Cardiac fibroblast (primary cell): ENCODE results near the gene IBSP.
A peak's percentile ranks its signal among the peaks of the same experiment; 100 is the strongest.

Experiments used
- DNase-seq, 2 donors: peaks; one replicate each; pipeline versions ENCODE4 v3.0.0 to v3.0.0-alpha.2; 2010; ENCODE audit warnings: low read depth in 2 of 2
- H3K4me3 ChIP-seq, 2 donors: replicated peaks in 1 of 2; 1 replicate in 1 of 2; 2 replicates in 1 of 2; pipeline ENCODE4 v1.5.1; 2011; ENCODE audit warnings: low read depth in 2 of 2, low read length in 2 of 2, mild to moderate bottlenecking in 2 of 2, moderate library complexity in 1 of 2
- TF ChIP-seq, protein P1 (sequence below): IDR thresholded peaks from one replicate; pipeline ENCODE4 v1.5.1; 2011; ENCODE audit warnings: low read depth, mild to moderate bottlenecking, low read length, inconsistent platforms

IBSP gene, protein sequence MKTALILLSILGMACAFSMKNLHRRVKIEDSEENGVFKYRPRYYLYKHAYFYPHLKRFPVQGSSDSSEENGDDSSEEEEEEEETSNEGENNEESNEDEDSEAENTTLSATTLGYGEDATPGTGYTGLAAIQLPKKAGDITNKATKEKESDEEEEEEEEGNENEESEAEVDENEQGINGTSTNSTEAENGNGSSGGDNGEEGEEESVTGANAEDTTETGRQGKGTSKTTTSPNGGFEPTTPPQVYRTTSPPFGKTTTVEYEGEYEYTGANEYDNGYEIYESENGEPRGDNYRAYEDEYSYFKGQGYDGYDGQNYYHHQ

DNA sequence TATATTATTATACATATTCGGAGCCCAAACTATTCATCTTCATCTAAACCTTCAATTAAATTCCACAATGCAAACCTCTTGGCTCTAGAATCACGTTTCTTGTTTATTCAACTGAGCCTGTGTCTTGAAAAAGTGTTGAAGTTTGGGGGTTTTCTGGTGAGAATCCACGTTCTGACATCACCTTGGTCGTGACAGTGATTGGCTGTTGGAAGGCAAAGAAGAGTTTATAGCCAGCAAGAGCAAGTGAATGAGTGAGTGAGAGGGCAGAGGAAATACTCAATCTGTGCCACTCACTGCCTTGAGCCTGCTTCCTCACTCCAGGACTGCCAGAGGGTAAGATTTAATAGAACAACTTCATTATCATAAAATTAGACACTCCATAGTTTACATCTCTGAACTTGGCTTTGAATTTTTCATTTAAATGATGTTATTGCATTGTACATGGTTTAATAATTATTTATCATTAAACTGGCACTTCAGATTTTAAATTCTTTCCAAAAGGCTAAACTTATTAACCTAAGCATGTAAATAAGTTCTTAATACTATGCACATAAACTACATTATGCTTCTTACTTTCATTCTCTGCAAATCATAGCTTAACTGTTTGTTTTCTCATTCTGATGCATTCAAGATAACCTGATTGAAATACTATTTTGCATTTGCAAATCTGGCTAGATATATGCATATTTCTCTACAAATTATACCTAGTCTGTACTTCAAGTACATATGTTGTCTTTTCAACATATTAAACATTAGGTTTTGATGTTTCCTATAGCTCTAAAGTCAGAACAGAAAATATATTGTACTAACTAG is at the start of gene IBSP:
IBSP (plus strand) TSS at position 254 of the 813 bp plus-strand sequence. CDS start 2,808 bp downstream, outside the sequence.
- H3K4me3 ChIP-seq, result no peak within 1 kb of the TSS
- TF ChIP-seq, protein P1, sequence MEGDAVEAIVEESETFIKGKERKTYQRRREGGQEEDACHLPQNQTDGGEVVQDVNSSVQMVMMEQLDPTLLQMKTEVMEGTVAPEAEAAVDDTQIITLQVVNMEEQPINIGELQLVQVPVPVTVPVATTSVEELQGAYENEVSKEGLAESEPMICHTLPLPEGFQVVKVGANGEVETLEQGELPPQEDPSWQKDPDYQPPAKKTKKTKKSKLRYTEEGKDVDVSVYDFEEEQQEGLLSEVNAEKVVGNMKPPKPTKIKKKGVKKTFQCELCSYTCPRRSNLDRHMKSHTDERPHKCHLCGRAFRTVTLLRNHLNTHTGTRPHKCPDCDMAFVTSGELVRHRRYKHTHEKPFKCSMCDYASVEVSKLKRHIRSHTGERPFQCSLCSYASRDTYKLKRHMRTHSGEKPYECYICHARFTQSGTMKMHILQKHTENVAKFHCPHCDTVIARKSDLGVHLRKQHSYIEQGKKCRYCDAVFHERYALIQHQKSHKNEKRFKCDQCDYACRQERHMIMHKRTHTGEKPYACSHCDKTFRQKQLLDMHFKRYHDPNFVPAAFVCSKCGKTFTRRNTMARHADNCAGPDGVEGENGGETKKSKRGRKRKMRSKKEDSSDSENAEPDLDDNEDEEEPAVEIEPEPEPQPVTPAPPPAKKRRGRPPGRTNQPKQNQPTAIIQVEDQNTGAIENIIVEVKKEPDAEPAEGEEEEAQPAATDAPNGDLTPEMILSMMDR, result no peak
- DNase-seq, result no peak

DNA sequence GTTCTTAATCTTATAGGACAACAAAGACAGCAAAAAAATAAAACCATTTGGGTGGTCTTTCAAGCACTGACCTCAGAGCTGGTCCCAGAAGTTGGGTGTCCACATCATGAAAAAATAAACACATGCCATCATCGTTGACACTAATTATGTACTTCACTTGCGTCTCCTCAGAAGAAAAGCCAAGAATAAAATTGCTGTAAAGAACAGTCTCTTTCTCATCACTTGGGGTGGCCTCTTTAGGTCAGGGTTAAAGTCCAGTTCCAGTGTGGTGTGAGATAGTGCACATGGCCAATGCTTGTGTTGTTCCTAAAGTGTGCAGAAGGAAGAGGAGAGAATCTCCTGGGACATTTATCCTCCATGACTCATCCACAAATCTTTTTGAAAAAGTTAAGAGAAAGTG is 49.5 kb upstream of the IBSP start:
- TF ChIP-seq, protein P1, result no peak
- no peak overlapping the region for H3K4me3 ChIP-seq
- DNase-seq, result peak in 1 of 2 donors; percentile 41

DNA sequence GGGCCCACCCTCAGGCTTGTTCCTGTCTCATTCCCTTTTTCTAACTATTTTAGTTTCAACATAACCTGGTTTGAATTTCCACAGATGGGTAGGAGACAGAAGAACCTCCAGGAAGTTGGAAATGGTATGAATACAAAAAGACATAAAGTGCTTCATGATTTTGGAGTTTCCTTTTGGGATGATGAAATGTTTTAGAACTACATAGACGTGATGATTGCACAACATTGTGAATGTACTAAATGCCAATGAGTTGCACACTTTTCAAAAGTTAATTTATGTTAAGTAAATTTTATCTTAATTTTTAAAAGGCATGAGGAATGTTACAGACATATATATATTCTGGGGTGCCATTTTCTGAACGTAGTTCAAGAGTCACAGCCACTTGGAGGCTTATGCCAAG is 41.1 kb upstream of the IBSP start:
- TF ChIP-seq, protein P1, result no peak
- DNase-seq, result peak in 1 of 2 donors; percentile 16
- H3K4me3 ChIP-seq, result no peak overlapping the region

DNA sequence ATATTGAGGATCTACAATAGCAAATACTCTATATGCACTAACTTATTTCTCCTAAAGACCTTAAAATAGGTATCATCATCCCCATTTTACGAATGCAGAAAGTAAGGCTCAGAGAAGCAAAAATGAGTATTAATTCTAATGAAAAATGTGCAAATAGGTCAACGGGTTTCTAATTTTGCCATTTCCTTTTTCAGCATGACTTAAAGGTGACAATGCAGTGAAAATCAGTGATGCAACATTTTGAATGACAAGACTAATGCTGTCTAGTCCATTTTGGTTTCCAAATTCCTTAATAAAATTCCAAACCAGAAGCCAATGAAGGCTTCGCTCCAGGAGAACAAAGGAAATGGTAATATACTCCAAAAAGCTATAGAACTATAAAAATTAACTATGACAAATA is 37.0 kb upstream of the IBSP start:
- no peak for DNase-seq
- TF ChIP-seq, protein P1, result no peak
- no peak overlapping the region for H3K4me3 ChIP-seq

DNA sequence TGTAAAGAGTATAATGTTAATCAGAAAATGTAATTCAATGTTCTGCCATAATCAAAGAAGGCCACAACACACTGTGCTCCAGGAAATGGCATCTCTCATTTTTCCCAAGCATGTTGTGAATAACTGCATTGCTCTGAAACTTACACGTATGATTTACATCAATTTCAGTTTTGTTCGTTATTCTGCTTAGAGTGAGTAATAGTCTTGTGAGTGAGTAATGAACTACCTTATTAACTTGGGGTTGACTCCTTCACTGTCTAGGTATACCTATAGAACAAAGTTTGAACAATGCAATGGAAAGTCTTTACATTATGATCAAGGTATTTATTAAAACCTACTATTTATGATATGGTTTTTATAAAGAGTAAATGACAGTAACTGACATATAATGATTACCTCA is 17.8 kb upstream of the IBSP start:
- DNase-seq, result no peak
- TF ChIP-seq, protein P1, result no peak
- H3K4me3 ChIP-seq, result no peak overlapping the region

DNA sequence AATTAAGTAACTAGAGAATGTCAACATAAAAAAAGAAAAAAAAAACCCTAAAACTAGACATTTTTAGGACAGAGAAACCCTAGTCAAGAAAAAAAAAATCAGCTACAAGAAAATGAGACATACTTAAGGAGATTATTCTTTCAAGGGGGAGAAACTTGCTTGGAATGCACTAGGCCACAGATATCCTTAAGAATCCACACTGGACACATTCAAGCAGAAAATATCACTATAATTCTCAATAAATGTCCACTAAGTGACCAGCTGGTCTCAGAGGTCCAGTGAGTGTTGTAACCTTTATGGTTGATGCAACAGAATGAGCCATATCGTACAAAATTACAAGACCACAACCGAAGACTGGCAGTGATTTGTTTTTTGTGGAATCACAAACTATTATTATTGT is 15.6 kb upstream of the IBSP start:
- no peak for DNase-seq

More for the DNA sequence above, 15.6 kb upstream of the IBSP start:
- no peak overlapping the region for H3K4me3 ChIP-seq
- TF ChIP-seq, protein P1, result no peak
